Muscle of leg (tissue), 11 donors: Measurements from ENCODE around the gene TMEM106C. TPM values are rescaled to one million over a fixed set of nuclear protein-coding genes. Genes with fewer than 3 reads are reported as not detected.

ENCODE experiments used
- DNase-seq: peaks from one replicate; pipeline ENCODE4 v3.0.0; 2013
- H3K27ac ChIP-seq: one replicate; pipeline ENCODE4 v1.5.1; 2013; ENCODE audit warnings: mild to moderate bottlenecking, low read length, control low read depth
- H3K27me3 ChIP-seq: one replicate; pipeline ENCODE4 v1.6.1; 2013; ENCODE audit warnings: low read length; ENCODE audit not compliant: control insufficient read depth, insufficient read depth
- H3K36me3 ChIP-seq: one replicate; pipeline ENCODE4 v1.6.1; 2013; ENCODE audit warnings: low read length; ENCODE audit not compliant: control insufficient read depth, insufficient read depth
- H3K4me1 ChIP-seq: one replicate; pipeline ENCODE4 v1.6.1; 2013; ENCODE audit warnings: low read length; ENCODE audit not compliant: control insufficient read depth, insufficient read depth
- H3K4me3 ChIP-seq: one replicate; pipeline ENCODE4 v1.5.1; 2013; ENCODE audit warnings: low read length, control low read depth
- H3K9me3 ChIP-seq: replicated peaks from 2 replicates; pipeline ENCODE4 v1.6.1; 2013; ENCODE audit warnings: low read depth, low read length; ENCODE audit not compliant: control insufficient read depth
- WGBS: methylation state at CpG from one replicate; pipeline ENCODE4 v1.1.5; 2013; ENCODE audit warnings: missing lambda C conversion rate; ENCODE audit not compliant: insufficient coverage; 5-methylcytosine and 5-hydroxymethylcytosine counted together
- polyA plus RNA-seq, 8 donors: library from polyadenylated mRNA; unstranded; fragments of 120-200 nt; gene quantifications; one replicate each; pipeline versions ENCODE4 v1.2.1 to v1.2.3, GENCODE V29; 2013; ENCODE audit warnings: inconsistent platforms in 1 of 8, low replicate concordance in 1 of 8; ENCODE audit not compliant: insufficient read length in 8 of 8, insufficient read depth in 1 of 8
- total RNA-seq: library from RNA; stranded (reverse); fragments of 120-200 nt; gene quantifications from one replicate; pipeline ENCODE4 v1.2.4, GENCODE V29; 2013

The TMEM106C gene
- total and polyA plus RNA-seq, 9 donors: 45.3 to 74.1 (median 58.7) TPM

DNA sequence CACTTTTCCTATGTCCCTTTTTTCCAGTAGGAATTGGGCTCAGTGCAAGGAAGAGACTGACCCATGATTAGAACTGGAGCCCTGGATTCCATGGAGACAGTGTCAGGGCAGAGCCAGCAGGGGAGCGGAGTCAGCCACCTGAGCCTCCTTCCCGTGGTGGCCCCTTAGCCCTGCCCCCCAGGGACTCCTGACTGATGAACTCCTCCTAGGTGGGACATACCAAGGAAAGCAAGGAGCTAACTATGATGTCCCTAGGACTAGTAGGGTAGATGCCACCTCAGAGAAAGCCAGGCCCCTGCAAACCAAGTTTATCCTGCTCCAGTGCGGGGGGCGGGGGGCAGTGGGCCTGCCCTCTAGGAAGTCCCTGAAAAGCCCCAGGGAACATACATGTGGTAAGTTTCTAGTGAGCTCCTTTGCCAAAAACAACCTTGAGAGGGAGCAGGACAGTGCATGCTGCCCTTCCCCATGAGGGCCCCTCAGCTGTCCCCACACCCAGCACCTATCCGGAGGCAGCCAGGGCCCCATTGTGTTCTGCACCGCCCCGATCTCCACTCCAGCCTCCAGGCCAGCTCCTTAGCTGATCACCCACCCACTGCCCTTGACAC, 47.1 kb downstream of the TMEM106C start:
- no peak overlapping the region for H3K27ac ChIP-seq
- no peak for DNase-seq
- no peak overlapping the region for H3K4me3 ChIP-seq
- no peaks in the 10 kb centered on the region for H3K36me3 ChIP-seq
- peaks cover 31% of the 10 kb centered on the region for H3K27me3 ChIP-seq
- H3K4me1 ChIP-seq: no peaks in the 10 kb centered on the region
- no peaks in the 10 kb centered on the region for H3K9me3 ChIP-seq
- 52% methylated on average over 6 of the region's 7 CpGs for WGBS

DNA sequence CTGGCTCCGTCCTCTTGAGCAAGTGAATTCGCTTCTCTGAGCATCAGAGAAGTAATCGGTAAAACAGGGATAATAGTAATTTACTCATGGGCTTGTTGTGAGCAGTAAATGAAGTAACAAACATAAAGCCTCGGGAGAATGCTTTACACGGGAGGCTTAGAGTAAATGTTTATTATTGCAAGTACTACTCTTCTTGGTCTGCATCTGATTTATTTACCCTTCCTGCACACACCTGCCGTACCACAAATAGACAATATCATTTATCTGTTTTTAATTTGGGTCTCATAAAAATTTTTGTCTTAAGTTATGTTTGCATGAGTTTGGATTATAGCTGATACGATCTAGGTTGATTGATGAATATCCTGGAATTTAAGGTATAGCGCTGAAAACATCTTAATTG, 48.7 kb downstream of the TMEM106C start:
- H3K27me3 ChIP-seq: peaks cover 27% of the 10 kb centered on the region

GRCh38 chr12:48013287-48013686, 49.9 kb downstream of the TMEM106C start:
- Histone ChIP-seq H3K27ac (no peak overlapping the region), H3K9me3 (no peaks in the 10 kb centered on the region), H3K27me3 (peaks cover 28% of the 10 kb centered on the region), H3K4me1 (no peaks in the 10 kb centered on the region), H3K36me3 (no peaks in the 10 kb centered on the region), H3K4me3 (no peak overlapping the region)
- no peak for DNase-seq
- WGBS: no CpG with 5 or more reads among the region's 2 CpGs

More for the DNA sequence above, 48.7 kb downstream of the TMEM106C start:
- Histone ChIP-seq H3K36me3 (no peaks in the 10 kb centered on the region), H3K4me3 (no peak overlapping the region), H3K27ac (no peak overlapping the region), H3K9me3 (no peaks in the 10 kb centered on the region), H3K4me1 (no peaks in the 10 kb centered on the region)
- WGBS: 50% methylated on average over 2 of the region's 8 CpGs
- no peak for DNase-seq

- whole genome bisulfite sequencing: no CpG with 5 or more reads among the region's 1 CpG
- no peaks in the 10 kb centered on the region for H3K36me3 ChIP-seq
- H3K9me3 ChIP-seq: no peaks in the 10 kb centered on the region
- no peak overlapping the region for H3K4me3 ChIP-seq
- no peak overlapping the region for H3K27ac ChIP-seq
- peaks cover 23% of the 10 kb centered on the region for H3K27me3 ChIP-seq
- no peaks in the 10 kb centered on the region for H3K4me1 ChIP-seq
- no peak for DNase-seq
Observed at GRCh38 chr12:48015129-48015528, 51.7 kb downstream of the TMEM106C start.

DNA sequence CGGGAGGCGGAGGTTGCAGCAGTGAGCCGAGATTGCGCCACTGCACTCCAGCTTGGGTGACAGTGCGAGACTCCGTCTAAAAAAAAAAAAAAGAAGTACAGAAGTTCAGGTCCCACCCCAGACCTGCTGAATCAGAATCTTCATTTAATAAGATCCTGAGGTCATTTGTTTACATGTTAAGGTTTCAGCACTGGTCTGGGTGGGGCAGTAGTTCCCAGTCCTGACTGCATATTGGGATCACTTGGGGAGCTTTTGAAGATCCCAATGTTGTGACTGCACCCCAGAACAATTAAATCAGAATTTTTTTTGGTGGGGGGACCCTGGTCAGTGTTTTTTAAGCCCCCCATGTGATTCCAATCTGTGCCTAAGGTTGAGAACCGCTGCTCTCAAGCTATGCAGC, 52.6 kb downstream of the TMEM106C start:
- H3K4me3 ChIP-seq: no peak overlapping the region
- H3K36me3 ChIP-seq: no peaks in the 10 kb centered on the region
- WGBS: 57% methylated on average over 1 of the region's 7 CpGs
- no peaks in the 10 kb centered on the region for H3K9me3 ChIP-seq
- DNase-seq: no peak
- H3K27ac ChIP-seq: no peak overlapping the region
- no peaks in the 10 kb centered on the region for H3K4me1 ChIP-seq
- peaks cover 19% of the 10 kb centered on the region for H3K27me3 ChIP-seq

DNA sequence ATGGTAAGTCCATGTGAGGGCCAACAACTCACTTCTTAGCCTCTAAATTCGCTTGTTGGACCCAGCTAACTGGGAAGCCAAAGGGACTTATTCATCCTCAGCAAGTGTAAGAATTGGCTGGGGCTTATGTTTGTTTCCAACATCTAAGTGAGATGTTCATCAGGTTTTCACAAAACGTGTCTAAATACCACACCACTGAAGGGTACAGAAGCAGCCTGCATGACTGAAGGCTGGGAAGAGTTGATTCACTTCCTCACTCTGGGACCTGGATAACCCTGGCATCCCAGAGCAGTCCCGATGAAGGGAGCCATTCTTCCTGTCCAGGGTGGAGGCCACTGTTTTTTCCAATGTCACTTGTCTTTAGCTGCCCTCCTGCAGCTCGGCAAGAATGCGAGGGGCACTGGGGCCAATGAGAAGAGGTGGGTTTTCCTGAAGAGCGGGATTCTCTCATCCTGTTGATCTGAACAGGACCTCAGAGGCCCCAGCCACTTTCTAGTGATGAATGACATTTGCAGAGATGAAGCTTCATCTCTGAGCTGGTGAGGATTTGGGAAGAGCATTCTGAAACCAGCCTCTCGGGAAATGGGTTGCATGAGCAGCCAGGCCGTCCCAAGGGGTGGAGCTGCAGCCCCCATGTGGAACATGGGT, 53.1 kb downstream of the TMEM106C start:
- Histone ChIP-seq H3K36me3 (no peaks in the 10 kb centered on the region), H3K27me3 (peaks cover 18% of the 10 kb centered on the region), H3K4me3 (no peak overlapping the region), H3K9me3 (no peaks in the 10 kb centered on the region), H3K27ac (no peak overlapping the region), H3K4me1 (no peaks in the 10 kb centered on the region)
- 60% methylated on average over 2 of the region's 8 CpGs for WGBS
- DNase-seq: no peak

DNA sequence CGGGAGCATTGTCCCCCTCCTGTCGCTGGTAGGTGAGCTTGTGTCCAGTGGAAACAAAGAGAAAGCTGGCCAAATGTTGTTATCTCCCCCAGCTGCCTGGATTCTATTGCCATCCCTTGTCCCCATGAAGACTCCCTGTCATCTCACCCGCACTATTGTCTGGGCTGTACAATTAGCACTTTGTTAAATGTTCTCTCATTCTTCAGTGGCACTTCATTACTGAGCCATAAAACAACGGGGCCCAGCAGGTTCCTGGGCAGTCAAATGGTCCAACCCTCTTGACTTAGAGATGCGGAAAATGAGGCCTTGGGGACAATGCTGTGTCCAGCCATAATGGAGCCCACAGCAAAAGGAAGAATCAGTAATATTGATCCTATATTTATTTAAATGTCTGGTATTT, 54.1 kb downstream of the TMEM106C start:
- no peaks in the 10 kb centered on the region for H3K36me3 ChIP-seq
- DNase-seq: no peak
- H3K4me1 ChIP-seq: no peaks in the 10 kb centered on the region
- H3K9me3 ChIP-seq: no peaks in the 10 kb centered on the region
- WGBS: 50% methylated on average over 1 of the region's 5 CpGs
- H3K27me3 ChIP-seq: peaks cover 18% of the 10 kb centered on the region
- no peak overlapping the region for H3K27ac ChIP-seq
- H3K4me3 ChIP-seq: no peak overlapping the region

DNA sequence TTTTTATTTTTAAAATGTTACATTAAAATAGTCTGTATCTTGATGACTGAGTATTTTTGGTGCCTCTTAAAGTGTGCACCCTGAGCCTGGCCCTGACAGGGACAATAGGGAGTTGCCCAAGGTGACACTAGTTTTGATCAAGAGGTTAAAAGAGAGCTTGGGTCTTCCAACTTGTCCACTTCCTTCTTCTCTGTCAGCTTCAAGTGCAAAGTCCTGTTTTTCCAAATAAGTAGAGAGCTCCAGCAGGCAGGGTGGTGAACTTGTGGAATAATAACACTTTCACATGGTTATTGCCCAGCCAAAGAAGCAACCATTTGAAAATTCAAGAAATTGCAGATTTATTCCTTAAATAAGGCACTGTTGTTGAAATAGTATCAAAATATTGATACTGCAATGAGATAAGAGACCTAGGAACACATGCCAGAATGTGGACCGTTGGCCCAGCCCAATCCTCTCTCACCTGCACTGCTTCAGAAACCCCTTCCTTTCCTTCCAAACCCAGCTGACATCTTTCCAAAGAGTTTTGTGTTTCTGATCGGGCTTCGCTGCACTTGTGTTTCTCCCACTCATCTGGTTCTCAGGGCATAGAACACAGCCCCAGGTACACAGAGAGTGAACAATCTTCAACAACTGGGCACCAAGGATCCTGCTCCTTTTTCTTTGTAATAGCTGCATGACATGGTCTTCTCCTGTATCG, 54.7 kb downstream of the TMEM106C start:
- Histone ChIP-seq H3K4me3 (no peak overlapping the region), H3K4me1 (no peaks in the 10 kb centered on the region), H3K27ac (no peak overlapping the region), H3K36me3 (no peaks in the 10 kb centered on the region), H3K9me3 (no peaks in the 10 kb centered on the region), H3K27me3 (peaks cover 18% of the 10 kb centered on the region)
- 84% methylated on average over 4 of the region's 4 CpGs for WGBS
- DNase-seq: no peak
